ENCODE results near the gene HDLBP. TPM values are rescaled to one million over a fixed set of nuclear protein-coding genes. Genes with fewer than 3 reads are reported as not detected.

HDLBP gene
- total and polyA plus RNA-seq, 2 experiments from 2014 or later = 230 to 306 TPM

- peaks cover 4% of the 10 kb centered on the region; the same call in 1 of the 2 replicates for H3K79me2 ChIP-seq (replicated peaks; ENCODE audit: insufficient read depth)
- H3K4me3 Mint-ChIP-seq = no peak overlapping the region
- H3K4me1 Mint-ChIP-seq = no peaks in the 10 kb centered on the region
- no peak for TF ChIP-seq NANOG (IDR thresholded peaks at IDR 0.05; ENCODE audit: borderline replicate concordance)
- TF ChIP-seq JUNB (IDR thresholded peaks at IDR 0.05; ENCODE audit: unreplicated experiment) = no peak
- TF ChIP-seq STAT1 (IDR thresholded peaks at IDR 0.05; ENCODE audit: unreplicated experiment) = no peak
- no peak for TF ChIP-seq CREB1 (CRISPR knock-in tag; IDR thresholded peaks at IDR 0.05; ENCODE audit: low read depth)
- no peak for TF ChIP-seq ZNF331 (CRISPR knock-in tag; IDR thresholded peaks at IDR 0.05; ENCODE audit: low read depth)
- TF ChIP-seq ZNF462 (CRISPR knock-in tag; IDR thresholded peaks at IDR 0.05) = no peak
- TF ChIP-seq, protein P1, sequence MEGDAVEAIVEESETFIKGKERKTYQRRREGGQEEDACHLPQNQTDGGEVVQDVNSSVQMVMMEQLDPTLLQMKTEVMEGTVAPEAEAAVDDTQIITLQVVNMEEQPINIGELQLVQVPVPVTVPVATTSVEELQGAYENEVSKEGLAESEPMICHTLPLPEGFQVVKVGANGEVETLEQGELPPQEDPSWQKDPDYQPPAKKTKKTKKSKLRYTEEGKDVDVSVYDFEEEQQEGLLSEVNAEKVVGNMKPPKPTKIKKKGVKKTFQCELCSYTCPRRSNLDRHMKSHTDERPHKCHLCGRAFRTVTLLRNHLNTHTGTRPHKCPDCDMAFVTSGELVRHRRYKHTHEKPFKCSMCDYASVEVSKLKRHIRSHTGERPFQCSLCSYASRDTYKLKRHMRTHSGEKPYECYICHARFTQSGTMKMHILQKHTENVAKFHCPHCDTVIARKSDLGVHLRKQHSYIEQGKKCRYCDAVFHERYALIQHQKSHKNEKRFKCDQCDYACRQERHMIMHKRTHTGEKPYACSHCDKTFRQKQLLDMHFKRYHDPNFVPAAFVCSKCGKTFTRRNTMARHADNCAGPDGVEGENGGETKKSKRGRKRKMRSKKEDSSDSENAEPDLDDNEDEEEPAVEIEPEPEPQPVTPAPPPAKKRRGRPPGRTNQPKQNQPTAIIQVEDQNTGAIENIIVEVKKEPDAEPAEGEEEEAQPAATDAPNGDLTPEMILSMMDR (conservative IDR thresholded peaks at IDR 0.05; ENCODE audit: low read depth in 2 of 2) = no peak
- no peak for TF ChIP-seq EZH2 (IDR thresholded peaks at IDR 0.05; ENCODE audit: low read depth, unreplicated experiment)
- ATAC-seq (no peak), DNase-seq (ENCODE audit: low spot score) (no peak)
- H3K36me3 Mint-ChIP-seq (ENCODE audit: low read depth) = peaks cover 97% of the 10 kb centered on the region
- H3K9me3 Mint-ChIP-seq = no peaks in the 10 kb centered on the region
- no peaks in the 10 kb centered on the region for H3K27me3 ChIP-seq (ENCODE audit: insufficient read depth)
- no peak overlapping the region for H2AFZ ChIP-seq
- H4K20me1 ChIP-seq (replicated peaks; ENCODE audit: insufficient read depth) = peaks cover 34% of the 10 kb centered on the region
- H3K9me2 ChIP-seq (ENCODE audit: insufficient read depth) = no peaks in the 10 kb centered on the region
- peaks cover 24% of the 10 kb centered on the region for H3K27me3 Mint-ChIP-seq (ENCODE audit: insufficient read depth, low read depth, poor library complexity)
- no peak overlapping the region for H3K4me2 ChIP-seq
- H3K4me3 ChIP-seq = no peak overlapping the region
- H3K27ac ChIP-seq (ENCODE audit: low read depth) = no peak overlapping the region
- H3K27ac Mint-ChIP-seq = no peak overlapping the region
- H3K4me1 ChIP-seq (ENCODE audit: insufficient read depth) = no peaks in the 10 kb centered on the region
- H3F3A ChIP-seq (replicated peaks; ENCODE audit: low read depth) = no peaks in the 10 kb centered on the region
- H3K36me3 ChIP-seq (ENCODE audit: insufficient read depth) = peaks cover 62% of the 10 kb centered on the region
Observed at GRCh38 chr2:241238693-241239198, 76.7 kb downstream of the HDLBP start.
